ENCODE measurements around the gene GTPBP2. TPM values are rescaled to one million over a fixed set of nuclear protein-coding genes. Genes with fewer than 3 reads are reported as not detected.

Gene GTPBP2
- total RNA-seq, 1 experiment from 2014 or later, result 72.2 TPM

DNA sequence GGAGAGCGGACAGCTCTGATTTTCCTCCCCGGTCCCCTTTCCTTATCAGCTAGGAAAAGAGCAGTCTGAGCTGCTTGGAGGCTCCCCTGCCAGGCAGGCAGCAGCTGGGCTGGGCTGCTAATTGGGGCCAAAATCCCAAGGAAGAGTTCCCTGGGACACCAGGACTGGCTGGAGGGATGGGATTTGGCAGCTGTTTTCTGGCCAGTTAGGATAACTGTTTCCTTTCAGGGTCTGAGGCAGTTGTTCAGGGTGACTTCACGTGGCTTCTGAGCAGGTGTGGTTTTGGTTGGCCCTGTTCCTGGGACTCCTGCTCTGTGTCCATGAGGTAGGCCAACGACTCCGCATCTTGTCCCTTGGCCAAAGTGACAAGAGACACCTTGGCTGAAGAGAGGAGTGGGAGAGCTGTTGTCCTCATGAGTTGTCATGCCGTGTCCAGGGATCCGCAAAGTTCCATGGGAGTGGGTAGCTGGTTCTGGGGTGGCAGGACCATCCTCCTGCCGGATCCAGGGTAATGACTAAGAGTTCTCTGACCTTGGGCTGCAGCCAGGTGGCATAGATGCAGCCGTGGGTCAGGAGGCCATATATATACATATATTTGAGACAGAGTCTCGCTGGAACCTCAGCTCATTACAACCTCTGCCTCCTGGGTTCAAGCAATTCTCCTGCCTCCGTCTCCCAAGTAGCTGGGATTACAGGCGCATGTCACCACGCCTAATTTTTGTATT lies 37.3 kb upstream of the GTPBP2 start:
- H3K56ac ChIP-seq (ENCODE audit: insufficient read length, low read depth, low read length), result no peak overlapping the region
- peaks cover 18% of the 10 kb centered on the region for H3K27me3 Mint-ChIP-seq (ENCODE audit: low read depth)
- no peaks in the 10 kb centered on the region for H3K9me3 ChIP-seq (ENCODE audit: control insufficient read depth, low read depth, low read length)
- no peak overlapping the region for H3K4ac ChIP-seq (ENCODE audit: low read depth, low read length)
- H3K79me2 ChIP-seq (ENCODE audit: insufficient read depth, low read length), result no peaks in the 10 kb centered on the region
- no peak overlapping the region for H4K8ac ChIP-seq (replicated peaks; ENCODE audit: insufficient read length, low read depth, low read length)
- no peak overlapping the region for H2AK5ac ChIP-seq (ENCODE audit: insufficient read length, low read length)
- no peak overlapping the region for H3K9ac ChIP-seq (ENCODE audit: extremely low read depth, insufficient read length, low read length)
- no peak overlapping the region for H2AFZ ChIP-seq (ENCODE audit: low read length)
- H3K18ac ChIP-seq (ENCODE audit: insufficient read length, low read depth, low read length), result no peak overlapping the region
- no peak overlapping the region for H3K23ac ChIP-seq (ENCODE audit: insufficient read length, low read depth, low read length)
- H3T11ph ChIP-seq (ENCODE audit: low read length), result no peak overlapping the region
- no peak overlapping the region for H3K27ac Mint-ChIP-seq
- H4K5ac ChIP-seq (ENCODE audit: insufficient read length, low read depth, low read length), result no peak overlapping the region
- H2BK20ac ChIP-seq (ENCODE audit: low read depth, low read length, poor library complexity, severe bottlenecking), result no peak overlapping the region
- H4K20me1 ChIP-seq (ENCODE audit: control insufficient read depth, insufficient read depth, insufficient read length), result no peaks in the 10 kb centered on the region
- TF ChIP-seq CTCF (conservative IDR thresholded peaks at IDR 0.05), result no peak
- H3K9me3 Mint-ChIP-seq, result peaks cover 0 to 2% of the 10 kb centered on the region in 2 experiments; a peak in 2 of 5 replicates
- no peak overlapping the region for H3K27ac ChIP-seq (ENCODE audit: insufficient read length, low read depth, low read length)
- no peak overlapping the region for H2BK5ac ChIP-seq (ENCODE audit: insufficient read length, low read length)
- no peaks in the 10 kb centered on the region for H3K79me1 ChIP-seq (ENCODE audit: insufficient read depth, low read depth, low read length, poor library complexity, severe bottlenecking)
- no peak overlapping the region for H3K4me3 Mint-ChIP-seq
- WGBS (ENCODE audit: extremely low coverage, insufficient read length, low lambda C conversion rate), result no CpG with 5 or more reads among the region's 13 CpGs
- H2BK12ac ChIP-seq (ENCODE audit: insufficient read length, low read depth, low read length), result no peak overlapping the region
- peaks cover 4% of the 10 kb centered on the region for H3K4me1 ChIP-seq (ENCODE audit: insufficient read depth, low read length)
- peaks cover 0 to 13% (median 13%) of the 10 kb centered on the region in 3 experiments; a peak in 6 of 7 replicates for H3K36me3 Mint-ChIP-seq (ENCODE audit: insufficient read depth in 1 of 3, low read depth in 3 of 3)
- peaks cover 32 to 39% of the 10 kb centered on the region in 2 experiments for H3K4me1 Mint-ChIP-seq
- H3K14ac ChIP-seq (ENCODE audit: insufficient read depth, low read length), result no peak overlapping the region
- H3K4me2 ChIP-seq (ENCODE audit: insufficient read depth, insufficient read length, low read length), result no peak overlapping the region
- no peak for DNase-seq
- H2BK120ac ChIP-seq (ENCODE audit: low read depth, low read length, poor library complexity, severe bottlenecking), result no peak overlapping the region
- no peaks in the 10 kb centered on the region for H3K23me2 ChIP-seq (ENCODE audit: insufficient read length, low read depth, low read length, poor library complexity, severe bottlenecking)
- no peak overlapping the region for H4K91ac ChIP-seq (ENCODE audit: insufficient read length, low read depth, low read length)
- no peak overlapping the region for H2BK15ac ChIP-seq (ENCODE audit: low read depth, low read length)
- no peaks in the 10 kb centered on the region for H3K27me3 ChIP-seq (ENCODE audit: insufficient read depth, low read length)
